GM23338 (cell line): ENCODE data around the gene HHAT.

ENCODE experiments used
- CREB1 ChIP-seq: fragments of 250-450 bp; sonication (Bioruptor Pico); IDR thresholded peaks from 2 replicates; pipeline ENCODE4 v1.5.0; 2020; ENCODE audit warnings: low read depth, mild to moderate bottlenecking, moderate library complexity
- EZH2 ChIP-seq: fragments of 200-600 bp; sonication (generic); IDR thresholded peaks from one replicate; pipeline ENCODE4 v1.8.0; 2017; ENCODE audit warnings: antibody characterized with exemption, mild to moderate bottlenecking, low read depth; ENCODE audit not compliant: unreplicated experiment
- EZH2phosphoT487 ChIP-seq: fragments of 200-600 bp; sonication (generic); IDR thresholded peaks from one replicate; pipeline ENCODE4 v1.8.1; 2018; ENCODE audit warnings: antibody characterized with exemption; ENCODE audit not compliant: unreplicated experiment
- JUNB ChIP-seq: IDR thresholded peaks from one replicate; pipeline ENCODE4 v1.6.1; 2016; ENCODE audit warnings: antibody characterized with exemption; ENCODE audit not compliant: unreplicated experiment
- NANOG ChIP-seq: IDR thresholded peaks from 2 replicates; pipeline ENCODE4 v1.6.1; 2016; ENCODE audit warnings: antibody characterized with exemption, borderline replicate concordance
- POLR2AphosphoS5 ChIP-seq: IDR thresholded peaks from 2 replicates; pipeline ENCODE4 v1.6.1; 2016; ENCODE audit warnings: antibody characterized with exemption, low read depth
- STAT1 ChIP-seq: IDR thresholded peaks from one replicate; pipeline ENCODE4 v1.6.1; 2016; ENCODE audit warnings: antibody characterized with exemption; ENCODE audit not compliant: unreplicated experiment
- ZNF114 ChIP-seq: fragments of 250-450 bp; sonication (Bioruptor Pico); IDR thresholded peaks from 2 replicates; pipeline ENCODE4 v1.5.0; 2020; ENCODE audit warnings: mild to moderate bottlenecking, moderate library complexity
- TF ChIP-seq, protein P1 (sequence below), 2 experiments: fragments of 200-600 bp in 1 of 2; sonication (generic) in 1 of 2; conservative IDR thresholded peaks; 2 replicates each; pipeline versions ENCODE4 v1.5.1 to v1.6.1; 2016 to 2017; ENCODE audit warnings: antibody characterized with exemption in 2 of 2, low read depth in 2 of 2, mild to moderate bottlenecking in 2 of 2, moderate library complexity in 1 of 2
- TF ChIP-seq, protein P2 (sequence below): IDR thresholded peaks from one replicate; pipeline ENCODE4 v1.6.1; 2018; ENCODE audit warnings: antibody characterized with exemption; ENCODE audit not compliant: unreplicated experiment
- TF ChIP-seq, protein P3 (sequence below): IDR thresholded peaks from 2 replicates; pipeline ENCODE4 v1.6.1; 2016; ENCODE audit warnings: antibody characterized with exemption

DNA sequence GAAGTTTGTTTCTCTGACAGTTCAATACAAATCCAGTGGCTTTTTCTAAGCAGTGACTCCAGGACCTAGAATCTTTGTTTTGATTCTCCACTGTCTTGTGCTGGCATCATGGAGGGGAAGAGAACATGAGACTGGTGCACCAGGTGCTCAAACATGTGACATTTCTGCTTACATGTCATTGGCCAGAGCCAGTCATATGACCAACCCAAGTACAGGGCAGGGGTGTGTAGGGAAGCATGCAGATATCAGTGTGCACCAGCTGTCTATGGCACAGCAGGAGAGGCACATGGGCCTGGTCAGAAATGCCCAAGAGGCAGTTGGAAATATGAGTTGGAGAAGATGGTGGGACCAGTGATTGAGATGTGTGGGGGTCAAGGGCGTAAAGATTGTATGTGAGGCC is 297.0 kb downstream of the HHAT start:
- TF ChIP-seq, protein P1, sequence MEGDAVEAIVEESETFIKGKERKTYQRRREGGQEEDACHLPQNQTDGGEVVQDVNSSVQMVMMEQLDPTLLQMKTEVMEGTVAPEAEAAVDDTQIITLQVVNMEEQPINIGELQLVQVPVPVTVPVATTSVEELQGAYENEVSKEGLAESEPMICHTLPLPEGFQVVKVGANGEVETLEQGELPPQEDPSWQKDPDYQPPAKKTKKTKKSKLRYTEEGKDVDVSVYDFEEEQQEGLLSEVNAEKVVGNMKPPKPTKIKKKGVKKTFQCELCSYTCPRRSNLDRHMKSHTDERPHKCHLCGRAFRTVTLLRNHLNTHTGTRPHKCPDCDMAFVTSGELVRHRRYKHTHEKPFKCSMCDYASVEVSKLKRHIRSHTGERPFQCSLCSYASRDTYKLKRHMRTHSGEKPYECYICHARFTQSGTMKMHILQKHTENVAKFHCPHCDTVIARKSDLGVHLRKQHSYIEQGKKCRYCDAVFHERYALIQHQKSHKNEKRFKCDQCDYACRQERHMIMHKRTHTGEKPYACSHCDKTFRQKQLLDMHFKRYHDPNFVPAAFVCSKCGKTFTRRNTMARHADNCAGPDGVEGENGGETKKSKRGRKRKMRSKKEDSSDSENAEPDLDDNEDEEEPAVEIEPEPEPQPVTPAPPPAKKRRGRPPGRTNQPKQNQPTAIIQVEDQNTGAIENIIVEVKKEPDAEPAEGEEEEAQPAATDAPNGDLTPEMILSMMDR (conservative IDR thresholded peaks at IDR 0.05; ENCODE audit: low read depth in 2 of 2) = no peak
- TF ChIP-seq POLR2AphosphoS5 = no peak
- no peak for TF ChIP-seq EZH2
- TF ChIP-seq, protein P2, sequence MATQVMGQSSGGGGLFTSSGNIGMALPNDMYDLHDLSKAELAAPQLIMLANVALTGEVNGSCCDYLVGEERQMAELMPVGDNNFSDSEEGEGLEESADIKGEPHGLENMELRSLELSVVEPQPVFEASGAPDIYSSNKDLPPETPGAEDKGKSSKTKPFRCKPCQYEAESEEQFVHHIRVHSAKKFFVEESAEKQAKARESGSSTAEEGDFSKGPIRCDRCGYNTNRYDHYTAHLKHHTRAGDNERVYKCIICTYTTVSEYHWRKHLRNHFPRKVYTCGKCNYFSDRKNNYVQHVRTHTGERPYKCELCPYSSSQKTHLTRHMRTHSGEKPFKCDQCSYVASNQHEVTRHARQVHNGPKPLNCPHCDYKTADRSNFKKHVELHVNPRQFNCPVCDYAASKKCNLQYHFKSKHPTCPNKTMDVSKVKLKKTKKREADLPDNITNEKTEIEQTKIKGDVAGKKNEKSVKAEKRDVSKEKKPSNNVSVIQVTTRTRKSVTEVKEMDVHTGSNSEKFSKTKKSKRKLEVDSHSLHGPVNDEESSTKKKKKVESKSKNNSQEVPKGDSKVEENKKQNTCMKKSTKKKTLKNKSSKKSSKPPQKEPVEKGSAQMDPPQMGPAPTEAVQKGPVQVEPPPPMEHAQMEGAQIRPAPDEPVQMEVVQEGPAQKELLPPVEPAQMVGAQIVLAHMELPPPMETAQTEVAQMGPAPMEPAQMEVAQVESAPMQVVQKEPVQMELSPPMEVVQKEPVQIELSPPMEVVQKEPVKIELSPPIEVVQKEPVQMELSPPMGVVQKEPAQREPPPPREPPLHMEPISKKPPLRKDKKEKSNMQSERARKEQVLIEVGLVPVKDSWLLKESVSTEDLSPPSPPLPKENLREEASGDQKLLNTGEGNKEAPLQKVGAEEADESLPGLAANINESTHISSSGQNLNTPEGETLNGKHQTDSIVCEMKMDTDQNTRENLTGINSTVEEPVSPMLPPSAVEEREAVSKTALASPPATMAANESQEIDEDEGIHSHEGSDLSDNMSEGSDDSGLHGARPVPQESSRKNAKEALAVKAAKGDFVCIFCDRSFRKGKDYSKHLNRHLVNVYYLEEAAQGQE = no peak
- no peak for TF ChIP-seq ZNF114 (CRISPR knock-in tag)
- no peak for TF ChIP-seq EZH2phosphoT487
- TF ChIP-seq JUNB = no peak
- TF ChIP-seq CREB1 (CRISPR knock-in tag) = no peak
- TF ChIP-seq NANOG = no peak
- TF ChIP-seq STAT1 = no peak
- TF ChIP-seq, protein P3, sequence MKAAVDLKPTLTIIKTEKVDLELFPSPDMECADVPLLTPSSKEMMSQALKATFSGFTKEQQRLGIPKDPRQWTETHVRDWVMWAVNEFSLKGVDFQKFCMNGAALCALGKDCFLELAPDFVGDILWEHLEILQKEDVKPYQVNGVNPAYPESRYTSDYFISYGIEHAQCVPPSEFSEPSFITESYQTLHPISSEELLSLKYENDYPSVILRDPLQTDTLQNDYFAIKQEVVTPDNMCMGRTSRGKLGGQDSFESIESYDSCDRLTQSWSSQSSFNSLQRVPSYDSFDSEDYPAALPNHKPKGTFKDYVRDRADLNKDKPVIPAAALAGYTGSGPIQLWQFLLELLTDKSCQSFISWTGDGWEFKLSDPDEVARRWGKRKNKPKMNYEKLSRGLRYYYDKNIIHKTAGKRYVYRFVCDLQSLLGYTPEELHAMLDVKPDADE = no peak
